Breast epithelium (tissue), 3 donors: ENCODE measurements around the gene ZNF831.

Experiments
- CTCF ChIP-seq, 3 donors: fragments of 450-650 bp; IDR thresholded peaks; one replicate each; pipeline ENCODE4 v1.5.1; 2016 to 2017; ENCODE audit warnings: antibody characterized with exemption in 3 of 3, mild to moderate bottlenecking in 3 of 3, moderate library complexity in 3 of 3
- POLR2A ChIP-seq: fragments of 450-650 bp; IDR thresholded peaks from one replicate; pipeline ENCODE4 v1.6.1; 2016; ENCODE audit warnings: antibody characterized with exemption, mild to moderate bottlenecking, moderate library complexity
- POLR2AphosphoS5 ChIP-seq, 3 donors: sonication (generic); formaldehyde crosslinking; IDR thresholded peaks; one replicate each; pipeline ENCODE4 v1.6.1; 2017; ENCODE audit warnings: antibody characterized with exemption in 3 of 3

- no peak for TF ChIP-seq CTCF (IDR thresholded peaks at IDR 0.05)
- TF ChIP-seq POLR2AphosphoS5 (IDR thresholded peaks at IDR 0.05), result no peak
- TF ChIP-seq POLR2A, result no peak
Measured at GRCh38 chr20:59273739-59274357, 110.2 kb downstream of the ZNF831 start.
